Prostate gland (tissue), 2 donors: Measurements from ENCODE around the gene PLA2G4C. TPM values are rescaled to one million over a fixed set of nuclear protein-coding genes. Genes with fewer than 3 reads are reported as not detected.

Experiments used
- DNase-seq: peaks from one replicate; pipeline ENCODE4 v3.0.0-alpha.2; 2019; ENCODE audit warnings: low spot score
- H3K27ac ChIP-seq, 2 donors: fragments of 200-600 bp; sonication (generic); 2 replicates each; pipeline ENCODE4 v1.5.1; 2017 to 2019
- H3K27me3 ChIP-seq: fragments of 200-600 bp; sonication (generic); replicated peaks from 2 replicates; pipeline ENCODE4 v1.5.1; 2019; ENCODE audit not compliant: insufficient read depth
- H3K36me3 ChIP-seq, 2 donors: fragments of 200-600 bp; sonication (generic); 1 replicate in 1 of 2; 2 replicates in 1 of 2; pipeline versions ENCODE4 v1.5.1 to v1.8.1; 2017 to 2019
- H3K4me1 ChIP-seq: fragments of 200-600 bp; sonication (generic); replicated peaks from 2 replicates; pipeline ENCODE4 v1.5.1; 2019
- H3K4me3 ChIP-seq, 2 donors: fragments of 200-600 bp; sonication (generic); 2 replicates each; pipeline ENCODE4 v1.5.1; 2017 to 2019
- H3K9me3 ChIP-seq: fragments of 200-600 bp; sonication (generic); 2 replicates; pipeline ENCODE4 v1.5.1; 2017
- CTCF ChIP-seq, 4 experiments: fragments of 200-600 bp in 2 of 4; fragments of 450-650 bp in 2 of 4; sonication (generic) in 2 of 4; IDR thresholded peaks; 1 replicate in 3 of 4; 2 replicates in 1 of 4; pipeline ENCODE4 v1.5.1; 2016 to 2019; ENCODE audit warnings: antibody characterized with exemption in 4 of 4, mild to moderate bottlenecking in 2 of 4, moderate library complexity in 2 of 4
- POLR2A ChIP-seq: fragments of 450-650 bp; IDR thresholded peaks from one replicate; pipeline ENCODE4 v1.6.1; 2016; ENCODE audit warnings: antibody characterized with exemption, mild to moderate bottlenecking
- POLR2AphosphoS5 ChIP-seq: sonication (generic); formaldehyde crosslinking; IDR thresholded peaks from one replicate; pipeline ENCODE4 v1.6.1; 2017; ENCODE audit warnings: antibody characterized with exemption
- WGBS: methylation state at CpG from one replicate; pipeline ENCODE4 v1.1.5; 2018; 5-methylcytosine and 5-hydroxymethylcytosine counted together
- intact Hi-C: fragments of 100-400 bp; cut with DNase I; formaldehyde crosslinking; loops from one replicate; pipeline ENCODE4 v1.14.2; 2022
- total RNA-seq, 2 donors: library from RNA; depleted of rRNA; stranded (reverse); fragments of >200 nt; gene quantifications; one replicate each; pipeline ENCODE4 v1.1.0, GENCODE V29; 2016

Gene PLA2G4C
- total RNA-seq, 2 donors from 2014 or later: 11.0 to 27.3 TPM

- DNase-seq: no peak
- Histone ChIP-seq H3K27me3 (no peaks in the 10 kb centered on the region), H3K36me3 (no peaks in the 10 kb centered on the region), H3K4me1 (no peaks in the 10 kb centered on the region), H3K27ac (no peak overlapping the region), H3K4me3 (no peak overlapping the region), H3K9me3 (no peaks in the 10 kb centered on the region)
- intact Hi-C loops: loop anchor here (10.0 kb wide), 1 partner anchor 151 kb away; the partner anchor contains the start of gene CARD8
- no peak for TF ChIP-seq CTCF (IDR thresholded peaks at IDR 0.05)
- TF ChIP-seq POLR2AphosphoS5: no peak
- TF ChIP-seq POLR2A: no peak
- 94% methylated on average over 5 of the region's 5 CpGs for WGBS
Measured at GRCh38 chr19:48103922-48104321, 6.7 kb downstream of the PLA2G4C start.

GRCh38 chr19:48102870-48103751 is 7.5 kb downstream of the PLA2G4C start:
- H3K4me3 ChIP-seq: no peak overlapping the region
- no peaks in the 10 kb centered on the region for H3K9me3 ChIP-seq
- peak; percentile 53 to 89 (median 76) for TF ChIP-seq CTCF (IDR thresholded peaks at IDR 0.05)
- no peak for TF ChIP-seq POLR2AphosphoS5
- no peaks in the 10 kb centered on the region for H3K27me3 ChIP-seq
- peak; percentile 32 for DNase-seq
- H3K36me3 ChIP-seq: no peaks in the 10 kb centered on the region
- H3K4me1 ChIP-seq: no peaks in the 10 kb centered on the region
- intact Hi-C loops: loop anchor here (10.0 kb wide), 1 partner anchor 152 kb away; the partner anchor contains the start of gene CARD8
- H3K27ac ChIP-seq: no peak overlapping the region
- WGBS: 61% methylated on average over 13 of the region's 13 CpGs

- 85% methylated on average over 4 of the region's 4 CpGs for WGBS
- intact Hi-C loops: no loop called here
- Histone ChIP-seq H3K27me3 (no peaks in the 10 kb centered on the region), H3K9me3 (no peaks in the 10 kb centered on the region), H3K36me3 (no peaks in the 10 kb centered on the region), H3K4me1 (no peaks in the 10 kb centered on the region), H3K27ac (no peak overlapping the region), H3K4me3 (no peak overlapping the region)
- TF ChIP-seq POLR2AphosphoS5 (no peak), POLR2A (no peak), CTCF (IDR thresholded peaks at IDR 0.05) (no peak)
- no peak for DNase-seq
Measured at GRCh38 chr19:48095612-48096175, 14.9 kb downstream of the PLA2G4C start.

GRCh38 chr19:48094855-48095203 is 15.8 kb downstream of the PLA2G4C start:
- Histone ChIP-seq H3K27me3 (no peaks in the 10 kb centered on the region), H3K9me3 (no peaks in the 10 kb centered on the region), H3K4me1 (no peaks in the 10 kb centered on the region), H3K27ac (no peak overlapping the region), H3K36me3 (no peaks in the 10 kb centered on the region), H3K4me3 (no peak overlapping the region)
- 96% methylated on average over 2 of the region's 2 CpGs for WGBS
- no peak for TF ChIP-seq CTCF (IDR thresholded peaks at IDR 0.05)
- TF ChIP-seq POLR2AphosphoS5: no peak
- no peak for TF ChIP-seq POLR2A
- intact Hi-C loops: no loop called here
- DNase-seq: no peak
